Stimulated activated CD8-positive, alpha-beta memory T cell treated with anti-CD3 and anti-CD28 coated beads, Interleukin-12 subunit alpha, Interleukin-12 subunit beta, amount 100 ng/mL, for 4 hours (primary cell): ENCODE data around the gene FICD.
A peak's percentile ranks its signal among the peaks of the same experiment; 100 is the strongest.

Experiments
- DNase-seq: peaks from one replicate; pipeline ENCODE4 v3.0.0-alpha.2; 2020; ENCODE audit warnings: low read depth

FICD gene

DNA sequence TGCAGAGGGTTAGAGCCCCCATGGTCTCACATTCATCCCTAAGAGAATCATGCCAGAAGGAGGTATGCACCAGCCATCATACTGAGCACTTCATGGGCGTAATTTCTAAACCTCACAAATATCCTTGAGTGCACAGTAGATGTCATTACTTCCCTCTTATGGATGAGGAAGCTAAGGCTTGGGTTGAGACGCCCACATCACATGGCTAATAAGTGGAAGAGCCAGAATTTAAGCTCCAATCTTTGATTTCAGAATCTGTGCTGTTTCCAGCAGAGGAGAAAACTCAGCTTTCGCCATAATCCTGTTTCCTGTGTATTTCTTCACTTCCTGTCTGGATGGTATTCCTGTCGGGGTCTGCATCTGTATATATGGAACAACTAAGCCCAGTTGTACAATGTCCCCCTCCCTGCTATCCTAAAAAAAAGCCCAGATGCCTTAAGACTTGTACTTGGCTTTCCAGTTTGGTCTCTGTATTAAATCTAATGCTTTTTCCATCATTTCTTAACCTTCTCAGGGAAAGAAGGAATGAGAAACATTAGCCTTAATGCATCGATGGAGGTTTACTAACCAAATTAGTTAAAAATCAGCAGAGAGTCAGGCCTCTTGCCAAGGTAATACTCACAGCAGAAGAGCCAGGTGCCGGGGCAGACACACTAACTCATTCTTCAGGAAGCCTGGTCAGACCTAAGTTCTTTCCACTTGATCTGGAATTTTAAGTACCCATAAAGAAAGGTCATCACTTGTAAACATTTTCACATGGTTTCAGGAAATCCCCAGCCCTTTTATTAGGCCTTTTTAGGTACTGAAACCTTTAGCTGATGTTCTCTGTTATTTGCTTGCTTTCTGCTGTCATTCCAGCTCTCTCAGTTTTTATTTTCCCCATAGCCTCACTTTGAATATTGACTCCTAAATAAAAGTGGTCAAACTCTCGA, 52.6 kb downstream of the FICD start:
- no peak for DNase-seq

DNA sequence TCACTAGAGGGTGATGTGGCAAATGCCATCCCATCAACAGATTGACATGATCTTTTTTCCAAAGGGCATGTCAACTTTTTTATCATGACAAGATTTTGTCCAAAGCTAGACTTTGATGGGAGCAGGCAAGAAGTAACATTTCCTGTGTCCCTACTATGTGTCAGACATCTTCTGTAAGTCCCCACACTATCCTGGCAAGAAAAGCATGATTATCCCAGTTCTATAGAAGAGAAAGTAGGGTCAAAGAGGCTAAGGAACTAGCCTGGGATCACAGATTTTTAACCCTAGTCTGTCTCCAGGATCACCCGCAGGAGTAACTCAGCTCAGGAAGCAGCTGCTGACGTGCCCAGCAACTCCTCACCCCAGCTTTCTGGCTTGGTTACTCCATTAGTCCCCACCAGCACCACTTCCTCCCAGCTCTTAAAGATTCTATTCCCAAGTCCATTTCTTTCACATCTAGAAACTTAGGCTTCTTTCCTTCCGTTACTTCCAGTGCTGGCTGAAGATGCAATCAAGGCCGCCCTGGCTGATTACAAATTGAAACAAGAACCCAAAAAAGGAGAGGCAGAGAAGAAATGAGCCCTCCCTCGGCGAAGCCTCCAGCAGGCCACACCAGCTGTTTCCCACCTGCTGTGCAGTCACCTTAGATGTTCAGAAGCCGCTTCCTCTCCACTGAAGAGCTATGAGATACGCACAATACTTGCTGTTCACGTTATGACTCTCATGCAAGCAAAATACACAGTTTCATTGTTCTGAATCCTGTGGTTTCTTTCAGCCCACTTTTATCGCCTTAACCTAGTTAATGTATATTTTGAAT, 53.5 kb downstream of the FICD start:
- peak; percentile 10 for DNase-seq
